Lung (tissue), 12 donors: ENCODE data around the gene PDIK1L. TPM values are rescaled to one million over a fixed set of nuclear protein-coding genes. Genes with fewer than 3 reads are reported as not detected.

ENCODE experiments used
- ATAC-seq: fragments of 200-7000 bp; cut with Tn5 transposase; one replicate; pipeline ENCODE4 v1.9.1; 2020; ENCODE audit warnings: moderate number of reproducible peaks; ENCODE audit not compliant: insufficient read depth, low FRiP score
- DNase-seq, 3 donors: peaks; one replicate each; pipeline ENCODE4 v3.0.0-alpha.2; 2013 to 2017
- H3K27ac ChIP-seq, 2 donors: one replicate each; pipeline ENCODE4 v1.5.1; 2013; ENCODE audit warnings: mild to moderate bottlenecking in 2 of 2, moderate library complexity in 2 of 2, control low read depth in 1 of 2, inconsistent platforms in 1 of 2, low read depth in 1 of 2, low read length in 1 of 2
- H3K27me3 ChIP-seq, 3 donors: one replicate each; pipeline ENCODE4 v1.5.1; 2013; ENCODE audit warnings: low read length in 2 of 3; ENCODE audit not compliant: control insufficient read depth in 3 of 3, insufficient read depth in 3 of 3
- H3K36me3 ChIP-seq, 4 donors: one replicate each; pipeline ENCODE4 v1.5.1; 2013; ENCODE audit warnings: low read length in 4 of 4, mild to moderate bottlenecking in 1 of 4, moderate library complexity in 1 of 4; ENCODE audit not compliant: control insufficient read depth in 4 of 4, insufficient read depth in 4 of 4
- H3K4me1 ChIP-seq, 5 donors: one replicate each; pipeline ENCODE4 v1.5.1; 2013; ENCODE audit warnings: low read length in 5 of 5, mild to moderate bottlenecking in 2 of 5, moderate library complexity in 1 of 5; ENCODE audit not compliant: control insufficient read depth in 5 of 5, insufficient read depth in 5 of 5
- H3K4me3 ChIP-seq: one replicate; pipeline ENCODE4 v1.5.1; 2013; ENCODE audit warnings: mild to moderate bottlenecking, control low read depth, moderate library complexity
- H3K9ac ChIP-seq, 2 donors: one replicate each; pipeline ENCODE4 v1.5.1; 2013; ENCODE audit warnings: low read length in 2 of 2, control low read depth in 1 of 2; ENCODE audit not compliant: insufficient read depth in 1 of 2
- H3K9me3 ChIP-seq, 4 donors: one replicate each; pipeline ENCODE4 v1.5.1; 2013; ENCODE audit warnings: low read length in 3 of 4, mild to moderate bottlenecking in 1 of 4, moderate library complexity in 1 of 4; ENCODE audit not compliant: control insufficient read depth in 4 of 4, insufficient read depth in 3 of 4
- WGBS, 2 donors: extraction: QIAGEN DNeasy Blood & Tissue Kit; methylation state at CpG; one replicate each; pipeline ENCODE4 v1.1.7; 2013; 5-methylcytosine and 5-hydroxymethylcytosine counted together
- polyA plus RNA-seq, 2 donors: library from polyadenylated mRNA; stranded (reverse); fragments of 200-250 nt; gene quantifications; one replicate each; pipeline ENCODE4 v1.2.1, GENCODE V29; 2013
- total RNA-seq, 2 donors: library from RNA; depleted of rRNA in 1 of 2; stranded (reverse); fragments of >200 nt in 1 of 2; gene quantifications; one replicate each; pipeline ENCODE4 v1.2.1, GENCODE V29; 2014 to 2021
- TF ChIP-seq, protein P1 (sequence below): IDR thresholded peaks from 2 replicates; pipeline ENCODE4 v1.5.1; 2012; ENCODE audit warnings: mild to moderate bottlenecking; ENCODE audit errors: control extremely low read depth, extremely low read depth
- donor health status: control.
- donor health status: control.
- donor health status: Bipolar disorder and iron deficiency.
- donor health status: healthy.
- donor health status: DM: yes; HTN: yes; CAD: no.

PDIK1L gene
- total and polyA plus RNA-seq, 4 donors: 2.9 to 15.4 (median 6.3) TPM

DNA sequence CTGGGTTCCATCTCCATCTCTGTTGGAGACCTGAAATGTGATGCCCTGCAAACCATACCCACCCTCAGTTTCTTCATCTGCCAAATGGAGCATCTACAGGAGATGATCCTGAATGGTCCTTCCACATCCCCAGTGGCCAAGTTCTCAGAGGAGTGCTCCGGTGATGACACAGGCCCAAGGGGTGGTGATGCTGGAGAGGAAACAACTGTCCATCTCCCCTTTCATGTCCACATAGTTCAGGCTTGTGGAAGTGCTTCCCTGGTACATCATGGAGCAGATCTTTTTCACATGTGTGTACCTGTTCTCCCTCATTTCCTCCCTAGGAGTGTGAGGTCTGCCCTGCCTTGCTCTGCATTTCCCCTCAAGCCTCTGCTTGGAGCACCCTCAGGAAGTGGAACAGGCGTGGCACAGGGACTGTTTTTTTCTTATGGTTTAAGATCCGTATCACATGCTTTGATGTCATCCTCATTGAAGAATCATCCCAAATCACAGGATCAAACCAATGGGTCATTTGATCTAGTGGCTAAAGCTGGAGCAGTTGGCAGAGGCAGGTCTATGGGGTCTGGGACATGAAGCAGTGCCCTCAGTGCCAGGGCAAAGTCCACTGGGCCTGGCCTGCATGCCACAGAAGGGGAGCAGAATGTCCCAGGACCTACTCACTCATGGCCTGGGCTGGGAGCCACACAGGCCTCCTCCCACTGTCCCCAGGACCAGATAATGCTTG is 36.0 kb upstream of the PDIK1L start:
- H3K27ac ChIP-seq: peak overlapping the region in 1 of 2 donors; percentile 81
- ATAC-seq: no peak
- peaks cover 0 to 2% (median 0%) of the 10 kb centered on the region in 4 donors for H3K9me3 ChIP-seq
- WGBS, 2 donors: 62 to 67% methylated on average over 3 of the region's 3 CpGs
- peaks cover 0 to 6% (median 0%) of the 10 kb centered on the region in 5 donors for H3K4me1 ChIP-seq
- H3K9ac ChIP-seq: no peak overlapping the region
- H3K27me3 ChIP-seq: peaks cover 0 to 7% (median 0%) of the 10 kb centered on the region in 3 donors
- no peak for DNase-seq
- TF ChIP-seq, protein P1, sequence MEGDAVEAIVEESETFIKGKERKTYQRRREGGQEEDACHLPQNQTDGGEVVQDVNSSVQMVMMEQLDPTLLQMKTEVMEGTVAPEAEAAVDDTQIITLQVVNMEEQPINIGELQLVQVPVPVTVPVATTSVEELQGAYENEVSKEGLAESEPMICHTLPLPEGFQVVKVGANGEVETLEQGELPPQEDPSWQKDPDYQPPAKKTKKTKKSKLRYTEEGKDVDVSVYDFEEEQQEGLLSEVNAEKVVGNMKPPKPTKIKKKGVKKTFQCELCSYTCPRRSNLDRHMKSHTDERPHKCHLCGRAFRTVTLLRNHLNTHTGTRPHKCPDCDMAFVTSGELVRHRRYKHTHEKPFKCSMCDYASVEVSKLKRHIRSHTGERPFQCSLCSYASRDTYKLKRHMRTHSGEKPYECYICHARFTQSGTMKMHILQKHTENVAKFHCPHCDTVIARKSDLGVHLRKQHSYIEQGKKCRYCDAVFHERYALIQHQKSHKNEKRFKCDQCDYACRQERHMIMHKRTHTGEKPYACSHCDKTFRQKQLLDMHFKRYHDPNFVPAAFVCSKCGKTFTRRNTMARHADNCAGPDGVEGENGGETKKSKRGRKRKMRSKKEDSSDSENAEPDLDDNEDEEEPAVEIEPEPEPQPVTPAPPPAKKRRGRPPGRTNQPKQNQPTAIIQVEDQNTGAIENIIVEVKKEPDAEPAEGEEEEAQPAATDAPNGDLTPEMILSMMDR: no peak
- H3K4me3 ChIP-seq: no peak overlapping the region
- H3K36me3 ChIP-seq: no peaks in the 10 kb centered on the region

DNA sequence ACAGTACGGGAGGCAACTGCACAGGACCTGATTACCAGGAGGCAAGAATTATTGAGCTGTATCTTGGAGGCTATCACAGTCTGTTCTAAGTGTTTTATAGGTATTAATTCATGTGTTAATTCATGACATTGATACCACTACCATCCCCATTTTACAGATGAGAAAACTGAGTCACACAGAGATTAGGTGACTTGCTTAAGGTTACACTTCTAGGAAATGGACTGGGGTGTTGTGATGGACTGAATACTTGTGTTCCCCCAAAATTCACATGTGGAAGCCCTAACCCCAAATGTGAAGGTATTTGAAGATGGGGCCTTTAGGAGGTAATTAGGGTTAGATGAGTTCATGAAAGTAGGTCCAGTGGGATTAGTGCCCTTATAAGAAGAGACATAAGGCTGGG is 34.1 kb upstream of the PDIK1L start:
- TF ChIP-seq, protein P1: no peak
- 95 to 100% methylated on average over 1 of the region's 1 CpG for WGBS, 2 donors
- no peaks in the 10 kb centered on the region for H3K36me3 ChIP-seq
- no peak overlapping the region for H3K4me3 ChIP-seq
- peaks cover 0 to 4% (median 0%) of the 10 kb centered on the region in 3 donors for H3K27me3 ChIP-seq
- no peaks in the 10 kb centered on the region for H3K9me3 ChIP-seq
- DNase-seq (no peak), ATAC-seq (no peak)
- peaks cover 0 to 6% (median 3%) of the 10 kb centered on the region in 5 donors for H3K4me1 ChIP-seq
- H3K27ac ChIP-seq: no peak overlapping the region
- no peak overlapping the region for H3K9ac ChIP-seq

GRCh38 chr1:26078286-26079177 is 33.1 kb upstream of the PDIK1L start:
- Histone ChIP-seq H3K36me3 (no peaks in the 10 kb centered on the region), H3K4me3 (no peak overlapping the region), H3K9ac (no peak overlapping the region), H3K4me1 (peaks cover 0 to 6% (median 3%) of the 10 kb centered on the region in 5 donors), H3K9me3 (no peaks in the 10 kb centered on the region), H3K27ac (peak overlapping the region in 1 of 2 donors; percentile 55), H3K27me3 (peaks cover 0 to 4% (median 0%) of the 10 kb centered on the region in 3 donors)
- WGBS, 2 donors: 64 to 86% methylated on average over 8 of the region's 8 CpGs
- ATAC-seq (no peak), DNase-seq (no peak)
- TF ChIP-seq, protein P1: no peak
